ENCODE results near the gene FOXP1.

Gene FOXP1

GRCh38 chr3:71250026-71250425 is 333.5 kb downstream of the FOXP1 start:
- H3K4me3 ChIP-seq (ENCODE audit: low read length): no peak overlapping the region
- 0 out of 2 replicates have a peak, but pooled peaks cover 7% of the 10 kb centered on the region for H3K79me2 ChIP-seq (ENCODE audit: control insufficient read depth, low read length)

GRCh38 chr3:71247958-71248335 is 335.6 kb downstream of the FOXP1 start:
- H3K9me2 ChIP-seq (replicated peaks; ENCODE audit: control insufficient read depth, low read length): no peaks in the 10 kb centered on the region
- peaks cover 5% of the 10 kb centered on the region; the same call in 1 of the 2 replicates for H3F3A ChIP-seq (ENCODE audit: control insufficient read depth, insufficient read depth)
- H3K4me3 ChIP-seq (ENCODE audit: low read length): no peak overlapping the region
- H3K27ac ChIP-seq (ENCODE audit: low read depth, low read length): no peak overlapping the region
- H3K79me2 ChIP-seq (ENCODE audit: control insufficient read depth, low read length): 0 out of 2 replicates have a peak, but pooled peaks cover 7% of the 10 kb centered on the region
- no peak overlapping the region for H3K4me2 ChIP-seq (ENCODE audit: low read length)
- H3K27me3 ChIP-seq (ENCODE audit: control insufficient read depth, low read length): no peaks in the 10 kb centered on the region
- H4K20me1 ChIP-seq (ENCODE audit: control insufficient read depth, insufficient read depth, low read depth, low read length): peaks cover 4% of the 10 kb centered on the region; the same call in 1 of the 2 replicates
- no peak for TF ChIP-seq EZH2phosphoT487 (IDR thresholded peaks at IDR 0.05; ENCODE audit: borderline replicate concordance, low read length)
- no peak for TF ChIP-seq CTCF (IDR thresholded peaks at IDR 0.05; ENCODE audit: low read depth, low read length, poor library complexity, severe bottlenecking)
- H3K4me1 ChIP-seq (ENCODE audit: control insufficient read depth, low read length): no peaks in the 10 kb centered on the region
- no peaks in the 10 kb centered on the region for H3K36me3 ChIP-seq (ENCODE audit: control insufficient read depth, low read length)
- no peaks in the 10 kb centered on the region for H3K9me3 ChIP-seq (ENCODE audit: control insufficient read depth, insufficient read depth, low read length)

More at GRCh38 chr3:71250026-71250425, 333.5 kb downstream of the FOXP1 start:
- Histone ChIP-seq H4K20me1 (ENCODE audit: control insufficient read depth, insufficient read depth, low read depth, low read length) (no peaks in the 10 kb centered on the region; the same call in 1 of the 2 replicates), H3K27me3 (ENCODE audit: control insufficient read depth, low read length) (no peaks in the 10 kb centered on the region), H3K36me3 (ENCODE audit: control insufficient read depth, low read length) (no peaks in the 10 kb centered on the region), H3K4me1 (ENCODE audit: control insufficient read depth, low read length) (no peaks in the 10 kb centered on the region), H3K9me2 (replicated peaks; ENCODE audit: control insufficient read depth, low read length) (no peaks in the 10 kb centered on the region), H3K9me3 (ENCODE audit: control insufficient read depth, insufficient read depth, low read length) (no peaks in the 10 kb centered on the region), H3F3A (ENCODE audit: control insufficient read depth, insufficient read depth) (no peaks in the 10 kb centered on the region), H3K27ac (ENCODE audit: low read depth, low read length) (no peak overlapping the region), H3K4me2 (ENCODE audit: low read length) (no peak overlapping the region)
- TF ChIP-seq CTCF (IDR thresholded peaks at IDR 0.05; ENCODE audit: low read depth, low read length, poor library complexity, severe bottlenecking): no peak
- TF ChIP-seq EZH2phosphoT487 (IDR thresholded peaks at IDR 0.05; ENCODE audit: borderline replicate concordance, low read length): no peak

GRCh38 chr3:71247221-71247957 is 336.1 kb downstream of the FOXP1 start:
- no peak overlapping the region for H3K27ac ChIP-seq (ENCODE audit: low read depth, low read length)
- no peaks in the 10 kb centered on the region for H3K27me3 ChIP-seq (ENCODE audit: control insufficient read depth, low read length)
- H3K9me3 ChIP-seq (ENCODE audit: control insufficient read depth, insufficient read depth, low read length): no peaks in the 10 kb centered on the region
- no peak for TF ChIP-seq CTCF (IDR thresholded peaks at IDR 0.05; ENCODE audit: low read depth, low read length, poor library complexity, severe bottlenecking)
- TF ChIP-seq EZH2phosphoT487 (IDR thresholded peaks at IDR 0.05; ENCODE audit: borderline replicate concordance, low read length): no peak
- H3K4me3 ChIP-seq (ENCODE audit: low read length): no peak overlapping the region
- peaks cover 5% of the 10 kb centered on the region; the same call in 1 of the 2 replicates for H3F3A ChIP-seq (ENCODE audit: control insufficient read depth, insufficient read depth)
- no peaks in the 10 kb centered on the region for H3K9me2 ChIP-seq (replicated peaks; ENCODE audit: control insufficient read depth, low read length)
- H3K36me3 ChIP-seq (ENCODE audit: control insufficient read depth, low read length): no peaks in the 10 kb centered on the region
- no peaks in the 10 kb centered on the region for H3K4me1 ChIP-seq (ENCODE audit: control insufficient read depth, low read length)
- peaks cover 4% of the 10 kb centered on the region; the same call in 1 of the 2 replicates for H4K20me1 ChIP-seq (ENCODE audit: control insufficient read depth, insufficient read depth, low read depth, low read length)
- 0 out of 2 replicates have a peak, but pooled peaks cover 7% of the 10 kb centered on the region for H3K79me2 ChIP-seq (ENCODE audit: control insufficient read depth, low read length)
- H3K4me2 ChIP-seq (ENCODE audit: low read length): no peak overlapping the region
